Right lobe of liver (tissue), 6 donors: Measurements from ENCODE around the gene PHYKPL. TPM values are rescaled to one million over a fixed set of nuclear protein-coding genes. Genes with fewer than 3 reads are reported as not detected.
A peak's percentile ranks its signal among the peaks of the same experiment; 100 is the strongest.

Source experiments
- ATAC-seq, 4 donors: fragments of 200-7000 bp; cut with Tn5 transposase; one replicate each; pipeline ENCODE4 v1.9.1; 2020; ENCODE audit warnings: mild to moderate bottlenecking in 4 of 4, moderate library complexity in 4 of 4
- DNase-seq, 3 donors: peaks; one replicate each; pipeline ENCODE4 v3.0.0-alpha.2; 2020
- H3K27ac ChIP-seq, 3 donors: fragments of 200-600 bp; one replicate each; pipeline ENCODE4 v1.8.0; 2022
- H3K27me3 ChIP-seq, 2 donors: fragments of 200-600 bp; one replicate each; pipeline ENCODE4 v1.8.0; 2022
- H3K36me3 ChIP-seq, 4 donors: fragments of 200-600 bp; sonication (generic) in 1 of 4; one replicate each; pipeline versions ENCODE4 v1.5.1 to v1.8.0; 2017 to 2022; ENCODE audit warnings: control low read depth in 1 of 4
- H3K4me1 ChIP-seq, 4 donors: fragments of 200-600 bp; sonication (generic) in 1 of 4; one replicate each; pipeline versions ENCODE4 v1.5.1 to v1.8.0; 2017 to 2022; ENCODE audit warnings: control low read depth in 1 of 4
- H3K4me3 ChIP-seq, 3 donors: fragments of 200-600 bp; one replicate each; pipeline ENCODE4 v1.8.0; 2022
- H3K9me3 ChIP-seq, 4 donors: fragments of 200-600 bp; sonication (generic) in 1 of 4; one replicate each; pipeline versions ENCODE4 v1.5.1 to v1.8.0; 2017 to 2022; ENCODE audit warnings: control low read depth in 1 of 4
- POLR2A ChIP-seq: fragments of 450-650 bp; IDR thresholded peaks from one replicate; pipeline ENCODE4 v1.6.1; 2017; ENCODE audit warnings: antibody characterized with exemption, mild to moderate bottlenecking
- WGBS: methylation state at CpG from one replicate; pipeline ENCODE4 v1.1.6; 2018; ENCODE audit warnings: low coverage, low lambda C conversion rate; ENCODE audit not compliant: insufficient coverage; ENCODE audit errors: missing lambda C conversion rate; 5-methylcytosine and 5-hydroxymethylcytosine counted together
- intact Hi-C, 2 donors: fragments of 100-400 bp; cut with DNase I; formaldehyde crosslinking; loops; one replicate each; pipeline versions ENCODE4 v1.11.2 to v1.14.1; 2022
- long read RNA-seq: library from polyadenylated mRNA; unstranded; transcript quantifications from one replicate; pipeline ENCODE4 v2.0.0, GENCODE V29; 2019
- total RNA-seq, 6 experiments: library from RNA; depleted of rRNA in 2 of 6; stranded (reverse); fragments of >200 nt in 2 of 6; fragmentation: NEBNext Ultra II Directional in 3 of 6; extraction: Animal tissue kit (Norgen Biotek cat#: 25700) in 3 of 6; gene quantifications; one replicate each; pipeline versions ENCODE4 v1.1.0 to v1.2.4, GENCODE V29; 2016 to 2023
- TF ChIP-seq, protein P1 (sequence below), 4 donors: fragments of 200-600 bp in 3 of 4; fragments of 450-650 bp in 1 of 4; IDR thresholded peaks; one replicate each; pipeline versions ENCODE4 v1.5.1 to v1.8.0; 2016 to 2022; ENCODE audit warnings: antibody characterized with exemption in 4 of 4, mild to moderate bottlenecking in 2 of 4
- donor health status: DM: no; HTN: yes; CAD: no.
- donor health status: DM: no; HTN: no; CAD: no.
- donor health status: DM: no; HTN: no; CAD: no.
- donor health status: DM: no; HTN: yes; CAD: no.
- donor health status: DM: no; HTN: yes; CAD: no.

The PHYKPL gene
- total RNA-seq, result 100 to 1,000 TPM in 3 of 6 experiments, 10 to 100 TPM in 3; 64.3 to 133 (median 85.8) TPM
- long read RNA-seq, transcript PHYKPL-201 (13 exons, 2,038 nt), result major isoform, 5 of 18 reads
- long read RNA-seq, partial matches to known transcripts, result 11 of 18 reads
- long read RNA-seq, other reads (novel, unspliced or antisense), result 2 of 18 reads

DNA sequence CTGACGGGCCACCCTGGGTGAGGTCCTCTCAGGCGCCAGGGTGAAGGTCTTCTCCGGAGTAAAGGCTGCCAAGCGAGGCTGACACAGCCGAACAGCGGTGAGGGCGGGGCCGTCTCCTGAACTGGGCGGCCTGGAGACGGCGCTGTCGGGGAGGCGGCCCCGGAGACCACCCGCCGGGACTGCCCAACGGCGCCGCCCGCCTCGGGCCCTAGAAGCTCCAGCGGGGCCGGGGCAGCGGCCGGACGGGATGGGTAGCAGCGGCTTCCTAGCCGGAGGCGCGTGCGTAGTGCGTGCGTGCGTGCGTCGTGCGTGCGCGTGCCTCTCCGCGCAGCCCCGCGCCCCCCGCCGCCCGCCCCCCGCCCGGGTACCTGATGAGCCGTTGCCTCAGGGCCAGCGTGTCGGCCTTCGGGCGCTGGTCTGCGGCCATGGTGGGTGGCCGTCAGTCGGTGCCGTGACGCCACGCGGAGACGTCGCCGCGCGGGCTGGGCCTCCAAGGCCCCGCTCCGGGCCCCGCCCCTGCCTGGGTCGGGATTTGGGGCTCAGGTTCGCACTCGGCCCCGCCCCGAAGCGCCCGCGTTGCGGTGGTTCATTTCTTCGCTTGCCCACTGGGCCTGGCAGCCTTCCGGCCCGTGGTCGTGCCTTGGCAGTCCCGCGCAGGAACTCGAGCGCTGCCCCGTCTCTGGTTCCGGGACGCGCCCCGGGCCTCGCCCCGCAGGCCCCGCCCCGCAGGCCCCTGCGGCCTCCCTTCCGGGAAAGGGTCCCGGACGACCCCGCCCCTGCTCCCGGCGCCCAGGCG lies at the start of gene PHYKPL:
PHYKPL (minus strand) TSS at position 679 of the 796 bp plus-strand sequence; CDS start at position 427, 252 bp downstream.
- Histone ChIP-seq H3K36me3 (peaks cover 0 to 14% (median 9%) of the 10 kb centered on the region in 4 donors), H3K27me3 (no peaks in the 10 kb centered on the region), H3K4me1 (peaks cover 0 to 70% (median 27%) of the 10 kb centered on the region in 4 donors), H3K4me3 (peak within 1 kb of the TSS; percentile 75 to 90 (median 88)), H3K27ac (peak within 1 kb of the TSS; percentile 94 to 98 (median 96)), H3K9me3 (no peaks in the 10 kb centered on the region)
- peak; percentile 76 to 80 (median 79) for DNase-seq
- WGBS, result 0% methylated on average over 2 of the region's 102 CpGs
- intact Hi-C loops, result no loop called here
- peak; percentile 75 for TF ChIP-seq POLR2A
- TF ChIP-seq, protein P1, sequence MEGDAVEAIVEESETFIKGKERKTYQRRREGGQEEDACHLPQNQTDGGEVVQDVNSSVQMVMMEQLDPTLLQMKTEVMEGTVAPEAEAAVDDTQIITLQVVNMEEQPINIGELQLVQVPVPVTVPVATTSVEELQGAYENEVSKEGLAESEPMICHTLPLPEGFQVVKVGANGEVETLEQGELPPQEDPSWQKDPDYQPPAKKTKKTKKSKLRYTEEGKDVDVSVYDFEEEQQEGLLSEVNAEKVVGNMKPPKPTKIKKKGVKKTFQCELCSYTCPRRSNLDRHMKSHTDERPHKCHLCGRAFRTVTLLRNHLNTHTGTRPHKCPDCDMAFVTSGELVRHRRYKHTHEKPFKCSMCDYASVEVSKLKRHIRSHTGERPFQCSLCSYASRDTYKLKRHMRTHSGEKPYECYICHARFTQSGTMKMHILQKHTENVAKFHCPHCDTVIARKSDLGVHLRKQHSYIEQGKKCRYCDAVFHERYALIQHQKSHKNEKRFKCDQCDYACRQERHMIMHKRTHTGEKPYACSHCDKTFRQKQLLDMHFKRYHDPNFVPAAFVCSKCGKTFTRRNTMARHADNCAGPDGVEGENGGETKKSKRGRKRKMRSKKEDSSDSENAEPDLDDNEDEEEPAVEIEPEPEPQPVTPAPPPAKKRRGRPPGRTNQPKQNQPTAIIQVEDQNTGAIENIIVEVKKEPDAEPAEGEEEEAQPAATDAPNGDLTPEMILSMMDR (IDR thresholded peaks at IDR 0.05), result peak in 1 of 4 donors; percentile 7
- peak; percentile 16 to 58 (median 52) for ATAC-seq

DNA sequence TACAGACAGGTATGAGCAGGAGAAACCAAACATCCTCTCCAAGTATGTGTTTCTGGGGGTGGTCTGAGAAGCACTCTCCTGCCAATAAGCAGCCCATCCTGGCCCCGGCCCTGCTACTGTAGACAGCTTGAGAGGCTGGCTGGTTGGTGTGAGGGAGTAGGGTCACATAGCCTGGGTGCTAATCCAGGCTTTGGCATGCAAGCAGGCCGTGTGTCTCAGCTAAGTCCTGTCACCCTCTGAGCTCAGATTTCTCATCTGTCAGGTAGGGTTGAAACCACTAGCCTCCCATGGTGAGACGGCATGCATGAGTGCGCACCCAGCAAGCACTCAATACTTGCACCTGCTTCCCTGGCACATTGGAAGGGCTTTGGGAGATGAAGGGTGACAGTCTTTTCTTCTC lies 49.8 kb upstream of the PHYKPL start:
- TF ChIP-seq, protein P1 (IDR thresholded peaks at IDR 0.05), result no peak
- no peak for TF ChIP-seq POLR2A
- Histone ChIP-seq H3K4me1 (peaks cover 0 to 6% (median 0%) of the 10 kb centered on the region in 4 donors), H3K4me3 (no peak overlapping the region), H3K27me3 (no peaks in the 10 kb centered on the region), H3K9me3 (no peaks in the 10 kb centered on the region), H3K27ac (no peak overlapping the region), H3K36me3 (no peaks in the 10 kb centered on the region)
- peak in 1 of 3 donors; percentile 24 for DNase-seq
- no CpG with 5 or more reads among the region's 4 CpGs for WGBS
- no peak for ATAC-seq
- intact Hi-C loops, result no loop called here

- H3K36me3 ChIP-seq, result no peaks in the 10 kb centered on the region
- H3K27me3 ChIP-seq, result no peaks in the 10 kb centered on the region
- intact Hi-C loops, result no loop called here
- H3K4me1 ChIP-seq, result peaks cover 0 to 6% (median 0%) of the 10 kb centered on the region in 4 donors
- no peak overlapping the region for H3K27ac ChIP-seq
- TF ChIP-seq POLR2A, result no peak
- TF ChIP-seq, protein P1 (IDR thresholded peaks at IDR 0.05), result no peak
- DNase-seq, result peak in 1 of 3 donors; percentile 25
- 95% methylated on average over 10 of the region's 19 CpGs for WGBS
- no peak for ATAC-seq
- H3K9me3 ChIP-seq, result no peaks in the 10 kb centered on the region
- H3K4me3 ChIP-seq, result no peak overlapping the region
Observed at GRCh38 chr5:178281331-178281730, 48.7 kb upstream of the PHYKPL start.

DNA sequence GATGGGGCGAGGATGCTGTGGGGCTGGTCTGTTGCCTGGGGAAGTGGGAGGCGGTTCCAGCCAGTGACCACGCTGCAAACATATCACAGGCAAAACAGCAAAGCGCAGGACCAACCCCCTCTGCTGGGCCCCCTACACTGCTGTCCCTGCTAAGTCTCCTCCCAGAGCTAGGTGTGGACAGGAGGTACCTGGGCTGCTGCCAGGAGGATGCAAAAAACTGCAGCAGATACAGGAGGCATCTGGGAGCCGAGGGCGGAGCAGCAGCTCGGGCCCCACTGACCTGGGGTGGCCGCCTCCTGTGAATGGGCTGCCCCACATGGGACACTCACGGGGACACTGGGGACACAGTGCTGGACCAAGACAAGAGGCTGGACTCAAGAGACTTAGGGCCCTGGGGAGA lies 48.0 kb upstream of the PHYKPL start:
- no peaks in the 10 kb centered on the region for H3K9me3 ChIP-seq
- H3K27me3 ChIP-seq, result no peaks in the 10 kb centered on the region
- intact Hi-C loops, result no loop called here
- no peak overlapping the region for H3K4me3 ChIP-seq
- H3K4me1 ChIP-seq, result peaks cover 0 to 6% (median 0%) of the 10 kb centered on the region in 4 donors
- ATAC-seq (no peak), DNase-seq (peak in 1 of 3 donors; percentile 31)
- WGBS, result 84% methylated on average over 4 of the region's 9 CpGs
- H3K27ac ChIP-seq, result no peak overlapping the region
- TF ChIP-seq POLR2A, result no peak
- TF ChIP-seq, protein P1 (IDR thresholded peaks at IDR 0.05), result no peak
- no peaks in the 10 kb centered on the region for H3K36me3 ChIP-seq
